CD4-positive, alpha-beta T cell treated with Interleukin-4 for 4 hours (primary cell): Measurements from ENCODE around the gene HDAC4.

Experiments
- DNase-seq: peaks from one replicate; pipeline ENCODE4 v3.0.0-alpha.2; 2020

Gene HDAC4

DNA sequence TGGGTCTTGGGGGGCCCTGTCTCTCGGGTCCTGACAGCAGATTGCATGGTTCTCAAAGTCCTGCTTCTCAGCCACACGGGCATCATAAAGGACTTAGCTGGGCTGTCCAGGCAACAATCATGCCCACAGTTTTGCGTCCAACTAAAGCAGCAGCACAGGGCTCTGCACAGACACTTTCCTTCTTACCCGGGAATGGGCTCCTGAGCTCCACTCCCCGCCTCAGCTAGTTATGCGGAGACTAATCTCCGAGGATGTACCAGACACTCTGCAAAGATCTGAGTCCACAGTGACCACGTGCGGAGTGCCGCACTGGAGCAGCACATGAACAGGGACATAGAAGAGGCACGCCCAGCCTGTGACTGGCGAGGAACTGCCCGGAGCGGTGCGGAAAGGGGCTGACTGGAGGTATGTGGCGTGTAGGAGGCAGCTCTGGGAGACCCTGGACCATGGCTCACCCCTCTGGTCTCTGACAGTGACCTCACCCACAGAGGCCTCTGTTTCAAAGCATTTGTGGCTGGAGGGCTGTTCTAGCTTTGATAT, 270.0 kb downstream of the HDAC4 start:
- no peak for DNase-seq

- no peak for DNase-seq
Measured at GRCh38 chr2:239130041-239130440, 270.8 kb downstream of the HDAC4 start.

DNA sequence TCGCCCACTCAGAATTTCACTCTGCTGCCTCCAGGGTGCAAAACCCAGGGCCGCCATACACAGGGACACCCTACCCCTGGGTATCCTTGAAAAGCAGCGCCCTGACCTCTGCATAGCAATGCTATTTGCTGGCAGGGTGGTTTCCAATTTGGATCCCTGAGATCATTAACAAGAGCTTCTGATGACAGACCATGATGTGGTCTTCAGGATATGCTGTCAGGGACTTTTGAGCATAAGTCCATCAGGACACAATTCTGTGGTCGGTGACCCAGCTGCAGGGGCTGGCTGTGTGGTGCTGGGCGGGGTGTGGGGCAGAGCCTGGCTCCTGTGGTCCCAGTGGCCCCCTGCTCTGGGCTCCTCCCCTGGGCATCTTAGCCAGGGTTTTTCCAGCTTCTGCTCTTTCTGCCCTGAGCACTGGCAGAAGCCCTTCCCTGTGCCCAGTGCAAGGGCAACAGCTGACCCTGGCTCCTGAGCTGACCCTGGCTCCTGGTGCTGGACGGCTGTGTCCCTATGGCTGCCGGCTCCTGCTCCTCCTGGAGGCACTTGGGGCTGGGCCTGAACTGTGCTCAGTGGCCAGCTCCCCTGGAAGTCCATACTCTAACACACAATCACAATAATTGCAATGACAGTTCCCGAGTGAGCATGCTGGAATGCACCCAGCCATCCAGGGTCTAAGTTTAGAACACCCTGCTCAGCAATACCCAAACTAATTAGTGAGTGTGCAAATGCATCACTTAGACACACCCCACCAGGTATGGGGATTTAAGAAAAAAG, 271.5 kb downstream of the HDAC4 start:
- DNase-seq, result no peak

- no peak for DNase-seq
Measured at GRCh38 chr2:239128706-239129105, 272.1 kb downstream of the HDAC4 start.

DNA sequence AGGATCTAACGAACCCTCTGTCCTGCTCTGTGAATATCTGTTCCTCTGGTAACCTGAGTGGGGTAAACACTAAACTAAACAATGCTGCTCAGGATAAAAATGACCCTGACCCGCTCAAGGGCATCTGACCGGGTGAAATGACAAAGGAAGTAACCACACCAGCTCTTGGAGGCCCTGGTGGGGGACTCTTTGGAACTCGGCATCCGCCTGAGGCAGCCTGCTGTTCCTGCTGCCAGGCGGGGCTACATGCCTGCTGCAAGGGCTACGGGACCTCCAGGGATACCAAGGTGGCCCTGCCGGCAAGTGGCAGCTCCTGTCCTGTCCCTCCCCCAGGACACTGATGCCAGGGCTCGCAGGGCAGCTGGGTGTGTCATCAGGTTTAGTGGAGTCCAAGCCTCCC, 273.3 kb downstream of the HDAC4 start:
- no peak for DNase-seq

GRCh38 chr2:239125726-239126675, 274.8 kb downstream of the HDAC4 start:
- DNase-seq, result no peak

- DNase-seq, result no peak
Measured at GRCh38 chr2:239124152-239124899, 276.5 kb downstream of the HDAC4 start.

GRCh38 chr2:239122421-239123110, 278.3 kb downstream of the HDAC4 start:
- no peak for DNase-seq

DNA sequence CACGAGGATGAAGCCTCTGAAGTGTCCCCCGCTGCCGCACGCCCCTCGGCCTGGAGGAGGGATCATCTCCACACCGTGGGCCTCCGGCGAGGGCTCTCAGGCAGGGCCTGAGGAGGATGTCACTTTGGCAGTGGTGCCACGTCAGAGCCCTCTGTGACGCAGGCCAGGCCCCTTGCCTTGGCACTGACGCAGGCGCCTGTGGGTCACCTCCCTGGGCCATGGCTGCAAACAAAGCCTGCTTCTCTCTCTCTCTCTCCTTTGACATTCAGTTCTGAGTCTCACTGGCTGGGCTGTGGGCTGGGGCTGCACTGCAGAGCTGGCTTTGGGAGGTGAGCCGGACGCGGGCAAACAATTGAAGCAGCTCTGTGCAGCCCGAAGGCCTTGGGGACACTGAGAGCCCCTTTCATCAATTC, 279.2 kb downstream of the HDAC4 start:
- DNase-seq, result no peak

GRCh38 chr2:239120664-239121063, 280.2 kb downstream of the HDAC4 start:
- DNase-seq, result no peak

DNA sequence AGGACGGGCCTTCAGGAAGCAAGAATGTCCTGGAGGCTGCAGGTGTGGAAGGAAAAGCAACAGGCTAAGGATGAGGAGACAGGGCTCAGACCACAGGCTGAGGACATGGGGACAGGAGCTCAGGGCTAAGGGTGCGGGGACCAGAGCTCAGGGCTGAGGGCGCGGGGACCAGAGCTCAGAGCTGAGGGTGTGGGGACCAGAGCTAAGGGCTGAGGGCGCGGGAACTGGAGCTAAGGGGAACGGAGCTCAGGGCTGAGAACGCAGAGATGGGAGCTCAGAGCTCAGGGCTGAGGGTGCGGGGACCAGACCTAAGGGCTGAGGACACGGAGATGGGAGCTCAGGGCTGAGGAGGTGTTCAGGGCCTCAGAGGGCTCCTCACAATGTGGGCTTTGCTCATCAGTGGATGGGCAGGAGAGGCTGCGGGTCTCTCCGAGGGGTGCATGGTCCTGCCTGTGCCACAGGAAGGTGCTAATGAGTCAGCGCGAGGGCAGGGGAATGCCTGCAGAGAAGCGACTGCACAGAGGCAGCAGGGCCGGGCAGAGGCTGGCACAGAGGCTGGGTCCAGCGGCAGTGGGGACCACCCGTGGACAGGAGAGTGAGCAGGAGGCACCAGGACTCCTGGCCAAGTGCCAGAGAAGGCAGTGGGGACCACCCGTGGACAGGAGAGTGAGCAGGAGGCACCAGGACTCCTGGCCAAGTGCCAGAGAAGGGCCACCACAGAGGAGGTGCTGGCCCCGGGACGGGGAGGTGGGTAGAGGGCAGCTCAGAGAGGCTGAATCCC, 281.3 kb downstream of the HDAC4 start:
- no peak for DNase-seq

DNA sequence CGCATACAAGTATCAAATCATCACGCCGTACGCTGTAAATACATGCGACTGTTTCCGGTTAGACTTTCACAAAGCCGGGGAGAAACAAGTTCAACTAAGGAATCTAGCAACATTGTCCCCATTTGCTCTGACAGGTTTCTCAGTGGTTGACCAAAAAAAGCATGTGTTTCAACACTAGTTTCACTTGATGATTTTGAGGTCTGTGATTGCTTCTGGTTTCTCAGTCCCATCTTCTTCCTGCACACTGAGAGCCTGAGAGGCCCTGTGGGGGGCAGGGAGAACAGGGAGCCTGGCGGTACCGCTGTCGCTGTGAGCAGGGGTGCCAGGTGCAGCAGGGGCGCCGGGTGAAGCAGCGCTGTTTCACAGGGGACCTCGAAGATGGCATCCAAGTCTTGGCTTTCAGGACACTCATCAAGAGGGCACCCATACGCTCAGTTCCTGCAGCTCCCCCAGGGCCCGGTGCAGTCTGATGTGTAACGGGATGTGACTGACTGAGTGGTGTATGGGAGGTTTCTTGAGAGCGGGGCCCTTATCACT, 282.1 kb downstream of the HDAC4 start:
- no peak for DNase-seq

DNA sequence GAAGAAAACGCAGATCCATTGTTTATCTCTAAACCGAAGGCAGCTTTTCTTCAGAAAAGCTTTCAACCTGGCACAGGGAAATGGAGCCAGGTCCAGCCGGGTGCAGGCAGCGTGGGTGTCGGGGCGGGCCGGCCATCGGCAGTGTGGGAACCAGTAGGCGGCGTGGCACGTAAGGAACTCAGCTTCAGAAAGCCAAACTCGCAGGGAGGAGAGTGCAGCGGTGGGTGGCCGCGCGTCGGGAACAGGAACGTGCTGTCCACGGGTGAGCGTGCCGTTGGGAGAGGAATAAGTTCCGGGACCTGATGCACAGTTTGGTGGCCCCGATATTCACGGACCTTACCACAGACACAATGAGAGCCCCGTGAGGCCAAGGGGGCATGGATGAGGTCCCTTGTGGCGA, 282.6 kb downstream of the HDAC4 start:
- no peak for DNase-seq

DNA sequence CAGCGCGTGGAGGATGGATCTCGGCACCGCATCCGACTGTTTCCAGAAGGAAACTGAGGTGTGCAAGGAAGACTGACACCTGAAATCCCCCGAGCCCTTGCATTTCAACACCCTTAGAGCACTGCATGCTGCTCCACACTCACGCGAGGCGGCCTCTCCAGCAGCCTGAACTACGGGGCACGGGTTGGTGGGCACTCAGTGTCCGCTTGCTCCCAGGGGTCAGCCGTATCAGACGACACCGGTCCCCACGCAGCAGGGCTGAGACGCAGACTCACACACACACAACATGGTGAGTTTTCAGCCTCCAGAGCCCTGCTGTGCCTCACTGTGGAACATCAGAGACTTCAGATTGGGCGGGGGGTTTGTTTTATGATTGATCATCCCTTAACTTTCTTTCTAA, 283.0 kb downstream of the HDAC4 start:
- no peak for DNase-seq

GRCh38 chr2:239116456-239117246, 284.2 kb downstream of the HDAC4 start:
- DNase-seq, result no peak

DNA sequence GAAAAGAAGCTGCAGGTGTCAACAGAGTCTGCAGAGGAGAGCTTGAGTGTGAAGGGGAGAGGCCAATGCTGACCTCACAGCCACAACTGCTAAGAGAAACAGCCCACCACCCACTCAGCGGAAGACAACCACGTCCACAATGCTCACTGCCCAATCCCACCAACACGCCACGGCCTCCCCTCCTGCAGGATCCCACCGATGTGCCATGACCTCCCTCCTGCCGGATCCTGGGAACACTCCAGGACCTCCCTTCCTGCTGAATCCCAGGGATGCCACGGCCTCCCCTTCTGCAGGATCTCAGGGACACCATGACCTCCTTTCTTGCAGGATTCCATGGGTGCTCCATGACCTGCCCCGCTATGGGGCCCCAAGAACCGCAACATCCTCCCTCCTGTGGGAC, 285.2 kb downstream of the HDAC4 start:
- no peak for DNase-seq

DNA sequence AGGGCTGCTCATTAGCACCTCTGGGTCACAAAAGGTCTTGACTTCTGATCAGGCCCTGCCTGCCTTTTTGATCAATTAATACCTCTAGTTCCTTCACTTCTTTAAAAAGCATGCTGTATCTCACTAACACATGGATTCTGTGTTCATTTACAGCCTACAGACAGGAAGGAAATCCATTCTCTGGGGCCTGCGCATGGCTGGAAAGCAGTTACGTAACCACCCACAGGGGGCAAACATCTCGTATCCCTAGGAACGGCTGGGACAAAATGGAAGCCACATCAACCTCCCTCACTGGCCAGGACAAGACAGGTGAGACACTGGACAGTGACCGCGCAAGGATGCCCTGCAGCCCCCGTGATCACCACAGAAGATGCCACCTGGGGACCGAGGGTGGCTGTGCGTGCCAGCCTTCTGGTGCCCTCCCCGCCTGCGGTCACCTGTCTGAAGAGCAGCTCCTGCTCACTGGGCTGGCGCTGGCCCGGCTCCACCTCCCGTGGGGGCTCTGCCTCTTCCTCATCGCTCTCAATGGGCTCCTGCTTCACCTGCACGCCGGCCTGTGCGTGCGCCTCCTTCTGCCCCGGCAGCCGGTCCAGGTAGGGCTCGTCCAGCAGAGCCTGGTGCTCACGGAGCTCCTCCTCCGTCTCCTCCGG, 286.1 kb downstream of the HDAC4 start:
- DNase-seq, result no peak

- DNase-seq, result no peak
Measured at GRCh38 chr2:239114119-239114581, 286.7 kb downstream of the HDAC4 start.

DNA sequence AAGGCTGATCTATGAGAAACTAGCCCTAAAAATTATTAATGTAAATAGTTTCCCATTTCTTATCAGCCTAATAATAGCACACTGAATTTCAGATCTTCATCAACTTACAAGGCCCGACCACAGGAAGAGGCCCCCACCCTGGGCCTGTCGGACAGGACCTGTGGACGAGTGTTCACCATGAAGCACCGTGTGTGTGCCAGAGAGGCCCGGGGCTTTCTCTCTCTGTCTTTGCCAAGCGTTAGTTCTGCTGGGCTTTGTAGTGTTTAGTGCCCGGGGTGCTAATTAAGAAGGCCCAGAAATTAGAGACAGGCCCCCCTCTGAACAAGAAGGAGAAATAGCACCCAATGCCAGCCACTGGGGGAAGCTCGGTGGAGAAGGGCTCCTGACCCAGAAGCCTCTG, 287.2 kb downstream of the HDAC4 start:
- no peak for DNase-seq

DNA sequence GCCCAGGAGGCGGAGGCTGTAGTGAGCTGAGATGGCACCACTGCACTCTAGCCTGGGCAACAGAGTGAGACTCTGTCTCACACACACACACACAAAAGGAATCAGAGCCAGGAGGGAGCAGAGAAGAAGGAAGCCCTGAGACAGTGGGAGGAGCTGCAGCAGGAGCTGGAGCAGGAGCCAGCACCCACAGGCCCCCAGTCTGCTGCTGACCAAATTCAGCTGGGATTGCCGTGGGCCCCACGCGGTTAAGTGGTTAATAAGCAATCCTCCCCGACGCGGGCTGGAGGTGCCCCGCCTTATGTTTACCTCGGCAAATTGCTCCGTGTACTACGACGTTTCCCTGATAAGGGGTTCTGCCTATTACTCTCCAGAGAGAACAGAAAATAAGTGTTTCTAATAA, 287.6 kb downstream of the HDAC4 start:
- no peak for DNase-seq
